HK-2 (cell line): ENCODE data around the gene PCID2.
"Not testable (repeated sequence)": the region's sequence is repeated elsewhere in the genome, so short reads cannot be mapped to it uniquely, and the experiment has no call there.

ENCODE experiments used
- DNase-seq: peaks from one replicate; pipeline ENCODE4 v3.0.0-alpha.2; 2018; ENCODE audit not compliant: unreplicated experiment

Gene PCID2

GRCh38 chr13:113208421-113209335 lies at the start of gene PCID2:
TSS of gene PCID2 (minus strand) at chr13:113208669. CDS start at chr13:113208634, 35 bp downstream.
- peak; percentile 84 for DNase-seq

- DNase-seq, result not testable (repeated sequence)
Measured at GRCh38 chr13:113257908-113258307, 49.4 kb upstream of the PCID2 start.

GRCh38 chr13:113252516-113253095 lies 44.1 kb upstream of the PCID2 start:
- DNase-seq, result no peak

GRCh38 chr13:113245849-113246796 lies 37.7 kb upstream of the PCID2 start:
- no peak for DNase-seq

GRCh38 chr13:113243847-113244246 lies 35.4 kb upstream of the PCID2 start:
- no peak for DNase-seq

GRCh38 chr13:113241623-113242022 lies 33.2 kb upstream of the PCID2 start:
- DNase-seq, result not testable (repeated sequence)

- DNase-seq, result no peak
Measured at GRCh38 chr13:113239986-113240385, 31.5 kb upstream of the PCID2 start.

GRCh38 chr13:113239357-113239756 lies 30.9 kb upstream of the PCID2 start:
- no peak for DNase-seq

GRCh38 chr13:113238536-113238935 lies 30.1 kb upstream of the PCID2 start:
- no peak for DNase-seq

- no peak for DNase-seq
Measured at GRCh38 chr13:113233101-113233500, 24.6 kb upstream of the PCID2 start.

GRCh38 chr13:113232208-113233003 lies 23.9 kb upstream of the PCID2 start:
- no peak for DNase-seq

- DNase-seq, result no peak
Measured at GRCh38 chr13:113231306-113232207, 23.1 kb upstream of the PCID2 start.

GRCh38 chr13:113229791-113230190 lies 21.3 kb upstream of the PCID2 start:
- DNase-seq, result no peak

- DNase-seq, result no peak
Measured at GRCh38 chr13:113229161-113229560, 20.7 kb upstream of the PCID2 start.

GRCh38 chr13:113226873-113227450 lies 18.5 kb upstream of the PCID2 start:
- DNase-seq, result no peak

- DNase-seq, result no peak
Measured at GRCh38 chr13:113225515-113225914, 17.0 kb upstream of the PCID2 start.

GRCh38 chr13:113224486-113224885 lies 16.0 kb upstream of the PCID2 start:
- DNase-seq, result no peak

- no peak for DNase-seq
Measured at GRCh38 chr13:113223070-113223469, 14.6 kb upstream of the PCID2 start.

GRCh38 chr13:113220877-113221276 lies 12.4 kb upstream of the PCID2 start:
- no peak for DNase-seq

GRCh38 chr13:113220141-113220598 lies 11.7 kb upstream of the PCID2 start:
- no peak for DNase-seq
